HCT116 (cell line): Measurements from ENCODE around the gene EML1. TPM values are rescaled to one million over a fixed set of nuclear protein-coding genes. Genes with fewer than 3 reads are reported as not detected.

Source experiments
- ATAC-seq: fragments of 200-7000 bp; cut with Tn5 transposase; 2 replicates; pipeline ENCODE4 v1.9.1; 2020; ENCODE audit warnings: mild to moderate bottlenecking, moderate library complexity
- BruUV-seq: library from RNA; stranded (reverse); fragments of 400-500 nt; replicated peaks from 2 replicates; lab custom pipeline; 2021; lab: Mats Ljungman, UMichigan
- CTCF ChIA-PET: fragments of 300-600 bp; sonication (Branson Sonifier 250); formaldehyde crosslinking; loops from one replicate; lab custom pipeline; 2021; ENCODE audit warnings: antibody characterized with exemption; lab: Charles Lee
- POLR2A ChIA-PET: fragments of 300-600, 350-600 bp; sonication (Branson Sonifier 250); formaldehyde crosslinking; loops from one replicate; lab custom pipeline; 2021; ENCODE audit warnings: antibody characterized with exemption; lab: Charles Lee
- RAD21 ChIA-PET, 2 experiments: fragments of 300-600 bp; sonication (Branson Sonifier 250); formaldehyde crosslinking; loops; one replicate each; lab custom pipeline; 2023; ENCODE audit warnings: low total read pairs in 2 of 2; ENCODE audit not compliant: uncharacterized antibody in 2 of 2, unreplicated experiment in 2 of 2, low non-redundant PET in 1 of 2; lab: Charles Lee
- DNase-seq: peaks from one replicate; pipeline ENCODE4 v3.0.0-alpha.2; 2010; ENCODE audit warnings: low read depth, low spot score
- H2AFZ ChIP-seq: fragments of 200-600 bp; shearing (Covaris generic), sonication (generic); 2 replicates; pipeline ENCODE4 v1.6.1; 2017; ENCODE audit warnings: low read depth, mixed run types, mixed read lengths, antibody characterized with exemption, low read length; ENCODE audit not compliant: poor library complexity, severe bottlenecking
- H3K27ac ChIP-seq: 2 replicates; pipeline ENCODE4 v1.5.1; 2012; ENCODE audit warnings: low read depth, low read length
- H3K27me3 ChIP-seq: fragments of 200-600 bp; sonication (generic); 2 replicates; pipeline ENCODE4 v1.6.1; 2016; ENCODE audit warnings: mixed run types, low read length, mixed read lengths; ENCODE audit not compliant: insufficient read depth
- H3K36me3 ChIP-seq, 2 experiments: fragments of 200-500 bp in 1 of 2; fragments of 200-600 bp in 1 of 2; sonication (Bioruptor generic) in 1 of 2; sonication (generic) in 1 of 2; 2 replicates each; pipeline versions ENCODE4 v1.5.1 to v1.6.1; 2014 to 2016; ENCODE audit warnings: low read length in 2 of 2, inconsistent platforms in 1 of 2, mixed read lengths in 1 of 2, mixed run types in 1 of 2; ENCODE audit not compliant: insufficient read depth in 2 of 2, control insufficient read depth in 1 of 2
- H3K4me1 ChIP-seq, 2 experiments: fragments of 200-600 bp in 1 of 2; sonication (generic) in 1 of 2; 2 replicates each; pipeline versions ENCODE4 v1.5.1 to v1.6.1; 2012 to 2017; ENCODE audit warnings: low read length in 2 of 2, inconsistent platforms in 1 of 2, mild to moderate bottlenecking in 1 of 2, mixed read lengths in 1 of 2, mixed run types in 1 of 2, moderate library complexity in 1 of 2; ENCODE audit not compliant: insufficient read depth in 2 of 2, control insufficient read depth in 1 of 2
- H3K4me2 ChIP-seq: fragments of 200-600 bp; sonication (generic); 2 replicates; pipeline ENCODE4 v1.6.1; 2017; ENCODE audit warnings: mixed run types, low read length, mixed read lengths
- H3K4me3 ChIP-seq, 2 experiments: fragments of 200-600 bp in 1 of 2; sonication (generic) in 1 of 2; replicated peaks in 1 of 2; 2 replicates each; pipeline ENCODE4 v1.5.1; 2011 to 2016; ENCODE audit warnings: low read length in 2 of 2, control low read depth in 1 of 2, low read depth in 1 of 2, mild to moderate bottlenecking in 1 of 2, mixed read lengths in 1 of 2, mixed run types in 1 of 2
- H3K79me2 ChIP-seq: fragments of 200-600 bp; sonication (generic); 2 replicates; pipeline ENCODE4 v1.6.1; 2017; ENCODE audit warnings: mild to moderate bottlenecking, mixed run types, low read length, moderate library complexity, mixed read lengths; ENCODE audit not compliant: insufficient read depth
- H3K9ac ChIP-seq: fragments of 200-600 bp; sonication (generic); 2 replicates; pipeline ENCODE4 v1.6.1; 2016; ENCODE audit warnings: low read length, mixed read lengths
- H3K9me2 ChIP-seq: fragments of 200-600 bp; sonication (generic), shearing (Covaris generic); 2 replicates; pipeline ENCODE4 v1.6.1; 2017; ENCODE audit warnings: mixed run types, mild to moderate bottlenecking, moderate library complexity; ENCODE audit not compliant: insufficient read depth
- H3K9me3 ChIP-seq, 2 experiments: fragments of 200-500 bp in 1 of 2; fragments of 200-600 bp in 1 of 2; sonication (Bioruptor generic) in 1 of 2; sonication (generic) in 1 of 2; 2 replicates each; pipeline ENCODE4 v1.6.1; 2014 to 2017; ENCODE audit warnings: low read length in 2 of 2, mixed read lengths in 2 of 2, inconsistent platforms in 1 of 2, low read depth in 1 of 2, mild to moderate bottlenecking in 1 of 2, mixed run types in 1 of 2, moderate library complexity in 1 of 2; ENCODE audit not compliant: control insufficient read depth in 1 of 2, insufficient read depth in 1 of 2
- H4K20me1 ChIP-seq: fragments of 200-600 bp; sonication (generic), shearing (Covaris generic); 2 replicates; pipeline ENCODE4 v1.6.1; 2017; ENCODE audit warnings: mixed run types, mild to moderate bottlenecking, moderate library complexity; ENCODE audit not compliant: insufficient read depth
- CBX3 ChIP-seq: IDR thresholded peaks from 2 replicates; pipeline ENCODE4 v1.6.1; 2012; ENCODE audit warnings: low read depth
- CEBPB ChIP-seq: IDR thresholded peaks from 2 replicates; pipeline ENCODE4 v1.6.1; 2012; ENCODE audit warnings: low read depth
- EGR1 ChIP-seq: IDR thresholded peaks from 2 replicates; pipeline ENCODE4 v1.6.1; 2012; ENCODE audit warnings: low read depth
- POLR2A ChIP-seq: IDR thresholded peaks from 2 replicates; pipeline ENCODE4 v1.7.0; 2011; ENCODE audit warnings: borderline replicate concordance; ENCODE audit not compliant: insufficient read depth, insufficient read length; ENCODE audit errors: extremely low read depth
- POLR2AphosphoS5 ChIP-seq: IDR thresholded peaks from 2 replicates; pipeline ENCODE4 v1.6.1; 2011; ENCODE audit warnings: mild to moderate bottlenecking, low read depth, low read length, moderate library complexity
- RAD21 ChIP-seq: IDR thresholded peaks from 2 replicates; pipeline ENCODE4 v1.6.1; 2012; ENCODE audit warnings: low read depth, mild to moderate bottlenecking
- SIN3A ChIP-seq: IDR thresholded peaks from 2 replicates; pipeline ENCODE4 v1.6.1; 2012; ENCODE audit warnings: low read depth
- SP1 ChIP-seq: IDR thresholded peaks from 2 replicates; pipeline ENCODE4 v1.6.1; 2012; ENCODE audit warnings: low read depth
- SRF ChIP-seq: IDR thresholded peaks from 2 replicates; pipeline ENCODE4 v1.6.1; 2012; ENCODE audit warnings: low read depth
- ZFX ChIP-seq: fragments of 450-650 bp; IDR thresholded peaks from 2 replicates; pipeline ENCODE4 v1.6.1; 2017
- ZNF274 ChIP-seq: fragments of 200-500 bp; sonication (Bioruptor generic); IDR thresholded peaks from 2 replicates; pipeline ENCODE4 v1.6.1; 2014; ENCODE audit warnings: mild to moderate bottlenecking, low read depth, low read length, inconsistent platforms
- intact Hi-C: fragments of 100-400 bp; cut with micrococcal nuclease; formaldehyde crosslinking; loops from 2 replicates; pipeline ENCODE4 v1.10.0; 2022
- total RNA-seq: library from RNA; stranded (reverse); gene quantifications from one replicate; pipeline ENCODE4 v1.2.1, GENCODE V29; 2021; ENCODE audit not compliant: unreplicated experiment
- TF ChIP-seq, protein P1 (sequence below), 3 experiments: fragments of 200-600 bp in 1 of 3; sonication (generic) in 1 of 3; IDR thresholded peaks in 2 of 3; conservative IDR thresholded peaks in 1 of 3; 2 replicates each; pipeline ENCODE4 v1.5.1; 2012 to 2017; ENCODE audit warnings: low read depth in 2 of 3, low read length in 2 of 3, antibody characterized with exemption in 1 of 3, borderline replicate concordance in 1 of 3, control low read depth in 1 of 3, mild to moderate bottlenecking in 1 of 3, mixed read lengths in 1 of 3, mixed run types in 1 of 3, moderate library complexity in 1 of 3; ENCODE audit not compliant: insufficient read depth in 1 of 3
- TF ChIP-seq, protein P2 (sequence below): IDR thresholded peaks from 2 replicates; pipeline ENCODE4 v1.6.1; 2012; ENCODE audit warnings: low read depth

Gene EML1
- total RNA-seq, 1 experiment from 2014 or later, result 7.4 TPM

DNA sequence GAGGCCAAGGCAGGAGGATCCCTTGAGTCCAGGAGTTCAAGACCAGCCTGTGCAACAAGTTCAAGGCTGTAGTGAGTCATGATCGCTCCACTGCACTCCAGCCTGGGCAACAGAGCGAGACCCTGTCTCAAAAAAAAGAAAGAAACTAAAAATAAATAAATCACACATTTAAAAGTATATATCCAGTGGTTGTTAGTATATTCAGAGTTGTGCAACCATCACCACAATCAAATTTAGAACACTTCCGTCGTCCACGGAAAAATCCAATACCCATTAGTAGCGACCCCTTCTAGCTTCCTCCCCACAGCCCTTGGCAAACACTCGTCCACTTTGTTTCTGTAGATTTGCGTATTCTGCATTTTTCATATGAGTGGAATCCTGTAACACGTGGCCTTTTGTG, 44.7 kb upstream of the EML1 start:
- Histone ChIP-seq H3K4me2 (no peak overlapping the region), H3K27ac (no peak overlapping the region), H3K36me3 (no peaks in the 10 kb centered on the region), H3K4me3 (no peak overlapping the region), H4K20me1 (no peaks in the 10 kb centered on the region), H3K9ac (no peak overlapping the region), H3K79me2 (no peaks in the 10 kb centered on the region), H3K4me1 (peaks cover 11 to 20% of the 10 kb centered on the region in 2 experiments), H3K9me3 (no peaks in the 10 kb centered on the region), H3K9me2 (no peaks in the 10 kb centered on the region), H2AFZ (no peak overlapping the region), H3K27me3 (no peaks in the 10 kb centered on the region)
- ATAC-seq (no peak), DNase-seq (no peak)
- ChIA-PET POLR2A (no interaction called here), CTCF (no interaction called here), RAD21 (no interaction called here)
- intact Hi-C loops, result no loop called here
- no peak for TF ChIP-seq CEBPB
- TF ChIP-seq, protein P1, sequence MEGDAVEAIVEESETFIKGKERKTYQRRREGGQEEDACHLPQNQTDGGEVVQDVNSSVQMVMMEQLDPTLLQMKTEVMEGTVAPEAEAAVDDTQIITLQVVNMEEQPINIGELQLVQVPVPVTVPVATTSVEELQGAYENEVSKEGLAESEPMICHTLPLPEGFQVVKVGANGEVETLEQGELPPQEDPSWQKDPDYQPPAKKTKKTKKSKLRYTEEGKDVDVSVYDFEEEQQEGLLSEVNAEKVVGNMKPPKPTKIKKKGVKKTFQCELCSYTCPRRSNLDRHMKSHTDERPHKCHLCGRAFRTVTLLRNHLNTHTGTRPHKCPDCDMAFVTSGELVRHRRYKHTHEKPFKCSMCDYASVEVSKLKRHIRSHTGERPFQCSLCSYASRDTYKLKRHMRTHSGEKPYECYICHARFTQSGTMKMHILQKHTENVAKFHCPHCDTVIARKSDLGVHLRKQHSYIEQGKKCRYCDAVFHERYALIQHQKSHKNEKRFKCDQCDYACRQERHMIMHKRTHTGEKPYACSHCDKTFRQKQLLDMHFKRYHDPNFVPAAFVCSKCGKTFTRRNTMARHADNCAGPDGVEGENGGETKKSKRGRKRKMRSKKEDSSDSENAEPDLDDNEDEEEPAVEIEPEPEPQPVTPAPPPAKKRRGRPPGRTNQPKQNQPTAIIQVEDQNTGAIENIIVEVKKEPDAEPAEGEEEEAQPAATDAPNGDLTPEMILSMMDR (IDR thresholded peaks at IDR 0.05 in 2 of 3, conservative IDR thresholded peaks at IDR 0.05 in 1 of 3; ENCODE audit: borderline replicate concordance in 1 of 3, insufficient read depth in 1 of 3, low read depth in 2 of 3, low read length in 2 of 3), result no peak
- TF ChIP-seq RAD21, result no peak
- TF ChIP-seq SIN3A, result no peak
- no peak for TF ChIP-seq POLR2A
- TF ChIP-seq POLR2AphosphoS5, result no peak
- no peak for TF ChIP-seq SRF
- TF ChIP-seq ZNF274, result no peak
- no peak for TF ChIP-seq ZFX
- no peak for TF ChIP-seq CBX3
- TF ChIP-seq SP1, result no peak
- TF ChIP-seq EGR1, result no peak
- TF ChIP-seq, protein P2, sequence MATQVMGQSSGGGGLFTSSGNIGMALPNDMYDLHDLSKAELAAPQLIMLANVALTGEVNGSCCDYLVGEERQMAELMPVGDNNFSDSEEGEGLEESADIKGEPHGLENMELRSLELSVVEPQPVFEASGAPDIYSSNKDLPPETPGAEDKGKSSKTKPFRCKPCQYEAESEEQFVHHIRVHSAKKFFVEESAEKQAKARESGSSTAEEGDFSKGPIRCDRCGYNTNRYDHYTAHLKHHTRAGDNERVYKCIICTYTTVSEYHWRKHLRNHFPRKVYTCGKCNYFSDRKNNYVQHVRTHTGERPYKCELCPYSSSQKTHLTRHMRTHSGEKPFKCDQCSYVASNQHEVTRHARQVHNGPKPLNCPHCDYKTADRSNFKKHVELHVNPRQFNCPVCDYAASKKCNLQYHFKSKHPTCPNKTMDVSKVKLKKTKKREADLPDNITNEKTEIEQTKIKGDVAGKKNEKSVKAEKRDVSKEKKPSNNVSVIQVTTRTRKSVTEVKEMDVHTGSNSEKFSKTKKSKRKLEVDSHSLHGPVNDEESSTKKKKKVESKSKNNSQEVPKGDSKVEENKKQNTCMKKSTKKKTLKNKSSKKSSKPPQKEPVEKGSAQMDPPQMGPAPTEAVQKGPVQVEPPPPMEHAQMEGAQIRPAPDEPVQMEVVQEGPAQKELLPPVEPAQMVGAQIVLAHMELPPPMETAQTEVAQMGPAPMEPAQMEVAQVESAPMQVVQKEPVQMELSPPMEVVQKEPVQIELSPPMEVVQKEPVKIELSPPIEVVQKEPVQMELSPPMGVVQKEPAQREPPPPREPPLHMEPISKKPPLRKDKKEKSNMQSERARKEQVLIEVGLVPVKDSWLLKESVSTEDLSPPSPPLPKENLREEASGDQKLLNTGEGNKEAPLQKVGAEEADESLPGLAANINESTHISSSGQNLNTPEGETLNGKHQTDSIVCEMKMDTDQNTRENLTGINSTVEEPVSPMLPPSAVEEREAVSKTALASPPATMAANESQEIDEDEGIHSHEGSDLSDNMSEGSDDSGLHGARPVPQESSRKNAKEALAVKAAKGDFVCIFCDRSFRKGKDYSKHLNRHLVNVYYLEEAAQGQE, result no peak
- BruUV-seq, result no TSS peak
